ENCODE results near the gene CACTIN.
"Not testable (repeated sequence)": the region's sequence is repeated elsewhere in the genome, so short reads cannot be mapped to it uniquely, and the experiment has no call there.

Gene CACTIN

GRCh38 chr19:3626473-3627350 lies at the start of gene CACTIN:
TSS of gene CACTIN (minus strand) at chr19:3626790. CDS start at chr19:3626762, 28 bp downstream.
- peak; percentile 99 for DNase-seq

GRCh38 chr19:3674784-3675543 lies 48.4 kb upstream of the CACTIN start:
- DNase-seq: no peak

GRCh38 chr19:3673506-3674439 lies 47.2 kb upstream of the CACTIN start:
- no peak for DNase-seq

- no peak for DNase-seq
Measured at GRCh38 chr19:3672993-3673392, 46.4 kb upstream of the CACTIN start.

GRCh38 chr19:3672575-3672948 lies 46.0 kb upstream of the CACTIN start:
- DNase-seq: no peak

- DNase-seq: peak; percentile 13
Measured at GRCh38 chr19:3671680-3672574, 45.3 kb upstream of the CACTIN start.

GRCh38 chr19:3670796-3671679 lies 44.4 kb upstream of the CACTIN start:
- DNase-seq: peak; percentile 30

GRCh38 chr19:3669947-3670795 lies 43.6 kb upstream of the CACTIN start:
- DNase-seq: no peak

- no peak for DNase-seq
Measured at GRCh38 chr19:3669082-3669946, 42.7 kb upstream of the CACTIN start.

- DNase-seq: no peak
Measured at GRCh38 chr19:3668331-3669081, 41.9 kb upstream of the CACTIN start.

- no peak for DNase-seq
Measured at GRCh38 chr19:3667766-3668165, 41.2 kb upstream of the CACTIN start.

GRCh38 chr19:3667037-3667638 lies 40.5 kb upstream of the CACTIN start:
- no peak for DNase-seq

GRCh38 chr19:3666545-3666856 lies 39.9 kb upstream of the CACTIN start:
- not testable (repeated sequence) for DNase-seq

- peak; percentile 75 for DNase-seq
Measured at GRCh38 chr19:3665681-3666544, 39.3 kb upstream of the CACTIN start.

- no peak for DNase-seq
Measured at GRCh38 chr19:3664879-3665642, 38.5 kb upstream of the CACTIN start.

GRCh38 chr19:3663838-3664237 lies 37.2 kb upstream of the CACTIN start:
- no peak for DNase-seq

All from stimulated activated CD4-positive, alpha-beta T cell treated with anti-CD3 and anti-CD28 coated beads, Interleukin-12 subunit alpha, Interleukin-12 subunit beta, amount 100 ng/mL, for 4 hours (primary cell).